ENCODE results near the gene ATP2C1.

Gene ATP2C1

DNA sequence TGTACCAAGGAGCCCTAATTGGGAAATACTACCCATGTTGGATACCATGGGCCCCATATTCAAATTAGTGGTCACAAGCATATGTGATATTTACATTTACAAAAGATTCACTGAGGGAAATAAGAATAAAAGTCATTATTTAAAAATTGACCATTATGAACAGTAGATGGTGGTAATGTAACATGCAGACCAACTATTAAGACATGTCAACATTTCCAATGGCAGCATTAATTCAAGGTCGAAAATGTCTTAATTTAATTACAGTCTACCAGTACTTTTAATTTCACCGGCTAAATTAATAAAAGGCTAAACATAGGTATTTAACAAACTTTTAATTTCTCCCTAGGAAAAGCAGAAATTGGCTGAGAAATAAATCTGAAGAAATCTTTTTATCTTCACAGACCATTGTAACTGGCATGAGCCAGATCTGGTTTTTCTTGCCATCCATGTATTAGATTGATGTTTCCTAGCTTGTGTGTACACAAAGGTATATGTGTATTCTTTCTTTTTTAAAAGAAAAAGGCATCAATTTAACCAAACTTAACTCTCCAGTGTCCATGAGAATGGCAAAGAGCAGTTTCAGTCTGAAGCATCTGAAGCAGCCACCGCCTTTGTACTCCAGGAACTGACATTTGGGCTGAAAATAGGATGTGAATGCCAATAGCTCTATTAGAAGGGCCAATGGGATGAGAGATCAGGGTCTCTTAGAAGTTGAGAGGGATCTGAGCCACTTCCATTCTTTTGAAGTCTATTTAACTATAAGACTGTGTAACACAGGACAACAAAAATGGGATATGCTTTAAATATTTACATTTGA lies 159.4 kb downstream of the ATP2C1 start:
- no peak for DNase-seq
